ES-I3 (cell line): ENCODE data around the gene HSPA5.
A peak's percentile ranks its signal among the peaks of the same experiment; 100 is the strongest.
"Not testable (repeated sequence)": the region's sequence is repeated elsewhere in the genome, so short reads cannot be mapped to it uniquely, and the experiment has no call there.

Experiments used
- H3K36me3 ChIP-seq: 2 replicates; pipeline ENCODE4 v1.6.1; 2013; ENCODE audit warnings: mild to moderate bottlenecking, low read length, control low read depth, moderate library complexity; ENCODE audit not compliant: insufficient read depth
- H3K4me1 ChIP-seq: 2 replicates; pipeline ENCODE4 v1.6.1; 2013; ENCODE audit warnings: mild to moderate bottlenecking, control low read depth, low read length; ENCODE audit not compliant: insufficient read depth
- H3K9ac ChIP-seq: 2 replicates; pipeline ENCODE4 v1.6.1; 2013; ENCODE audit warnings: low read depth, mild to moderate bottlenecking, low read length, moderate library complexity
- H3K9me3 ChIP-seq: 2 replicates; pipeline ENCODE4 v1.6.1; 2013; ENCODE audit warnings: mild to moderate bottlenecking, low read length, moderate library complexity; ENCODE audit not compliant: control insufficient read depth, insufficient read depth

HSPA5 gene

DNA sequence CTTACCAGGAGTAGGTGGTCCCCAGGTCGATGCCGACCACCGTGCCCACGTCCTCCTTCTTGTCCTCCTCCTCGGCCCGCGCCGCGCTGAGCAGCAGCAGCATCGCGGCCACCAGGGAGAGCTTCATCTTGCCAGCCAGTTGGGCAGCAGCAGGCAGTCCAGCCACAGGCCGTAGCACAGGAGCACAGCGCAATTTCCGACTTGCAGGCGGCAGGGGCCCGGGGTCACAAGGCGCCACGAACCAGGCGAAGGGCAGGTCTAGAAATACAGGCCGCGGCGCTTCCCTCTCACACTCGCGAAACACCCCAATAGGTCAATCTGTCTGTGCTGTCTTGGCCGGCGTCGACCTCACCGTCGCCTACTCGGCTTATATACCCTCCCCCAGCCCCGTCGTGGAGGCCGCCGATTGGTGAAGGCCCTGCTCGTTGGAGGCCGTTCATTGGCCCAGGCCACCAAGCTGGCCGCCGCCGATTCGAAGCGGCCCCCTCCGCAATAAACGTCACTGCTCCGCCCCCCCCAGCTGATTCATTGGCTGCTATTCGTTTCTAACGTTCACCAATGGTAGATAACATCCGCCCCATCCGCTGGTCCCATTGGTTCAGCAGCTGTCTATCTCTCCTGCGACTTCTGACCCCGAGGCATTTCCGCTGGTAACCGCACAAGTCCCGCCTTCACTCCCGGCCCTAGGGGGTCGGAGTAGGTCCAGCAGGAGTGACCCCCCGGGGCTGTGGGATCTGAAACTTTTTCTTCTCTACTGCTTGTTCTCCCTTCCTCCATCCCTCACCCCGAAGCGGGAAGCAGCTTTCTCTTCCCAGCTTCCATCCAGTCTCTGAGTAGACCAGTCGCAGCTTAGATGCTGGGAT, at the start of gene HSPA5:
Gene HSPA5 (minus strand): TSS at position 344 of the 863 bp plus-strand sequence. CDS start 217 bp downstream, at position 127.
- H3K4me1 ChIP-seq = peaks cover 13% of the 10 kb centered on the region

DNA sequence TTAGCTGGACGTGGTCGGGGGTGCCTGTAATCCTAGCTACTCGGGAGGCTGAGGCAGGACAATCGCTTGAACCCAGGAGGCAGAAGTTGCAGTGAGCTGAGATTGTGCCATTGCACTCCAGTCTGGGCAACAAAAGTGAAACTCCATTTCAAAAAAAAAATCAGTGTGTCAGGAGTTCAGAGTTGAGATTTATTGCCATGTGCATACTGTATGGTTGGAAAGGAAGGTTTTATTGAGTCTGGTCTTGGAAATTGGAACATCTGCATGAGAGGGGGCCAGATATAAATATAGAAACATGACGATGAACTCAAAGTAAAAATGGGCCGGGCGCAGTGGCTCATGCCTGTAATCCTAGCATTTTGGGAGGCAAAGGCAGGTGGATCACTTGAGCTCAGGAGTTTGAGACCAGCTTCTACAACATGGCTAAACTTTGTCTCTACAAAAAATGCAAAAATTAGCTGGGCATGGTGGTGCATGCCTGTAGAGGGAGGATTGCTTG, 45.8 kb upstream of the HSPA5 start:
- not testable (repeated sequence) for H3K9ac ChIP-seq, H3K4me1 ChIP-seq, H3K9me3 ChIP-seq, H3K36me3 ChIP-seq

More for the DNA sequence above, at the start of gene HSPA5:
- H3K9me3 ChIP-seq = no peaks in the 10 kb centered on the region
- H3K36me3 ChIP-seq = peaks cover 34% of the 10 kb centered on the region
- H3K9ac ChIP-seq = peak within 1 kb of the TSS; percentile 85

DNA sequence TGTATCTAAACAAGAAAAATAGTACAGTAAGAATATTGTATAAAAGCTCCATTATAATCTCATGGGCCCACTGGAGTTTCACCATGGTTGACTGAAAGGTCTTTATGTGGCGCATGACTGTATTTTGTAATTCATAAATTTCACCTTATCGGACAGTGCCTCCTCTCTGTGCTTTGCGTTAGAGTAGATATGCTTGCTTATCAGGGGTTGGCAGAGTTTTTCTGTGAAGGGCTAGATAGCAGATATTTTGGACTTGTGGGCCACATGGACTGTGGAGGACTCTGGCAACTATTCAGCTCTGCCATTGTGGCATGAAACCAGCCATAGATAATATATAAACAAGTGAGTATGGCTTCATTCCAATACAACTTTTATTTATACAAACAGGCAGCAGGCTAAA, 43.7 kb upstream of the HSPA5 start:
- no peaks in the 10 kb centered on the region for H3K4me1 ChIP-seq
- H3K36me3 ChIP-seq = no peaks in the 10 kb centered on the region
- no peak overlapping the region for H3K9ac ChIP-seq
- no peaks in the 10 kb centered on the region for H3K9me3 ChIP-seq

DNA sequence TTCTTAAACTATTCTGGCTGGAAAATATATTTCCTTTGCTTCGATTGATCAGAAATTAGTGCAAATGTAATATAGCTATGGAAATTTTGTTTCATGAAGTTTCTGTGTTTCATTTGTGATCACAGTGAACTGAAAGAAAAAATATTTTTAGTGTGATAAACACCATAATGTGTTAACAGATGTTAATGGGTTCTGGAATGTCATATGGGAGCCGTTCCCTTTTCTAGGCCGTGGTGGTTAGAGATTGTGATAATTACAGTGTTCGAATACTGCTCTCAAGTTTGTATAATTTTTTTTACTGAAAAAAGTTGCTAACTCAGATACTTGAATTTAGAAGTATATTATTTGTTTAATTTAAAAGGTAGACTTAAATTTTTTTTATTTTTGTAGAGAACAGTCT, 39.8 kb upstream of the HSPA5 start:
- H3K36me3 ChIP-seq = no peaks in the 10 kb centered on the region

DNA sequence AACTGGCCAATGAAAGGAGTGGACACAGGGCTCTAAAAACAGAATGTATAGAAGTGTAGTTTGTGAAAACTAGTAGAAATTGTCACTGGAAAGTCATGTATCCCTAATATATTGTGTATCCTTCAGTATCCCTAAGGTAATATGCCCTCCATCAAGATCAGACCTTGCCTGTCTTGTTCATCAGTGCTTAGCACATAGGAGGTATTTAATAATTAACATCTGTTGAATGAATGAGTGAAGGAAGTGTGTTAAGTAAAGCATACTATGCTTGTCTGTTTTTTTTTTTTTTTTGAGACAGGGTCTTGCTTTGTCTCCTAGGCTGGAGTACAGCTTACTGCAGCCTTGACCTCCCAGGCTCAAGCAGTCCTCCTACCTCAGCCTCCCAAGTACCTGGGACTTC, 36.3 kb upstream of the HSPA5 start:
- peaks cover 5% of the 10 kb centered on the region; the same call in 1 of the 2 replicates for H3K4me1 ChIP-seq
- no peaks in the 10 kb centered on the region for H3K9me3 ChIP-seq
- no peak overlapping the region for H3K9ac ChIP-seq
- no peaks in the 10 kb centered on the region for H3K36me3 ChIP-seq

More for the DNA sequence above, 39.8 kb upstream of the HSPA5 start:
- no peaks in the 10 kb centered on the region for H3K4me1 ChIP-seq
- H3K9me3 ChIP-seq = no peaks in the 10 kb centered on the region
- no peak overlapping the region for H3K9ac ChIP-seq

DNA sequence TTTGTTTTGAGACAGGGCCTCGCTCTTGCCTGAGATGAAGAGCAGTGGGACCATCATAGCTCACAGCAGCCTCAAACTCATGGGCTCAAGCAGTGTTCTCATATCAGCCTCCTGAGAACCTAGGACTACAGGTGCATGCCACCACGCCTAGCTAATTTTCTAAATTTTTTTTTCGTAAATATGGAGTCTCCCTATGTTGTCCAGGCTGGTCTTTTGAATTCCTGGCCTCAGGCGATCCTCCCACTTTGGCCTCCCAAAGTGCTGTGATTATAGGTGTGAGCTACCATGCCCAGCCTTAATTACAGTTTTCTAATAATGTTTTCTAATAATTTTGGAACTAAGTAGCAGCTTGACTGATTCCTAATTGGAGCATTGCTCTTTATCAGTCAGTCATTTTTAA, 35.6 kb upstream of the HSPA5 start:
- no peaks in the 10 kb centered on the region for H3K9me3 ChIP-seq
- H3K36me3 ChIP-seq = no peaks in the 10 kb centered on the region
- H3K4me1 ChIP-seq = peaks cover 6% of the 10 kb centered on the region; the same call in 1 of the 2 replicates
- no peak overlapping the region for H3K9ac ChIP-seq

DNA sequence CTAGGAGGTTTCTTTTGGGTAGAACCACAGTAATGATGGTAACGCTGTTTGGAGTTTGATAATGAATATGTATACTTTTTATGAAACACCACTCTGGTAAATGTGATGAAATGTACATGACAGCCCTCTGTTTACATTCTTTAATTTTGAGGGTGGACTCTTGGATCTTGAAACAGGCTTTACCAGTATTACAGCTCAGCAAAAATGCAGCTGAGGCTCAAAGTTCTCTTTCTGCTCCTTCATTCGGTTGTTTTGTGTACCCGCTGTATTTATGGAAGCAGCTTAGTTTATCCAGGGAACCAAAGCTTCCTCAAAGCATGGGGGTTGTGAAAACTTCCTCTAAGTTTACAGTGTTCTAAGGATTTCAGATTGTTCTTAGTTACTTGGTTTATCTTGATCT, 31.6 kb upstream of the HSPA5 start:
- H3K9me3 ChIP-seq = no peaks in the 10 kb centered on the region
- no peak overlapping the region for H3K9ac ChIP-seq
- peaks cover 10% of the 10 kb centered on the region; the same call in 1 of the 2 replicates for H3K4me1 ChIP-seq
- H3K36me3 ChIP-seq = no peaks in the 10 kb centered on the region

DNA sequence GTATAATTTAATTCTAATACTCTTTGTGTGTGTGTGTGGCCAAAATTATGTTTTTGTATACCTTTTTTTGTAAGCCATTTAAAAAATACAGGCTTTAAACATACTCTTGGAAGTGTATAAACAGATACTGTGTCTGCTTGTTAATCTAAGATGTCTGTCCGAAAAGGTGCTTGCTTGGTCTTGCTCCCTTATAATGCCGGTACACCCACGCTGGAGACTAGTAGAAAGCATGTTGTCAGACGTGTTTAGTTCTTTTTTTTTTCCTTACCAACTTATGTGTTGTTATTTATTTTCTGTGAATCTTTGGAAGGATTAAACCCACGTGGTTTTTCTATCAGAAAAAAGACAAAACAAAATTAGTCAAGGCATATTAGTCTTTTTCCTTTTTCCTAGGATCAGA, 29.9 kb upstream of the HSPA5 start:
- no peak overlapping the region for H3K9ac ChIP-seq
- H3K9me3 ChIP-seq = no peaks in the 10 kb centered on the region
- no peaks in the 10 kb centered on the region for H3K36me3 ChIP-seq
- H3K4me1 ChIP-seq = peaks cover 10% of the 10 kb centered on the region; the same call in 1 of the 2 replicates

DNA sequence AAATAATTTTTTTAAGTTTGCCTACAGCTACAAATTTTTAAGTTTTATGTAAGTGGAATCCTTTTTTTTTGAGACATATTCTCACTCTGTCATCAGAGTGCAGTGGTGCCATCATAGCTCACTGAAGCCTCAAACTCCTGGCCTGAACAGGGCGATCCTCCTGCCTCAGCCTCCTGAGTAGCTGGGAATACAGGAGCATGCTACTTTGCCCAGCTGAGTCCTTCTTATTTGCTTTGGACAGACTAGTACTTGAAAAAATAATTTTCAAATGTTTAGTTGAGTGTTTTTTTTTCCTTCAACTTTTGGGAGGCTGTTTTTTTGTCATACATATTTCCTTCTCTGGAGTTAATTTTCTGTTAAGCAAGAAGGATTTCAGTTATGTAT, 27.9 kb upstream of the HSPA5 start:
- Histone ChIP-seq H3K4me1 (peaks cover 10% of the 10 kb centered on the region; the same call in 1 of the 2 replicates), H3K36me3 (no peaks in the 10 kb centered on the region), H3K9ac (no peak overlapping the region), H3K9me3 (no peaks in the 10 kb centered on the region)

DNA sequence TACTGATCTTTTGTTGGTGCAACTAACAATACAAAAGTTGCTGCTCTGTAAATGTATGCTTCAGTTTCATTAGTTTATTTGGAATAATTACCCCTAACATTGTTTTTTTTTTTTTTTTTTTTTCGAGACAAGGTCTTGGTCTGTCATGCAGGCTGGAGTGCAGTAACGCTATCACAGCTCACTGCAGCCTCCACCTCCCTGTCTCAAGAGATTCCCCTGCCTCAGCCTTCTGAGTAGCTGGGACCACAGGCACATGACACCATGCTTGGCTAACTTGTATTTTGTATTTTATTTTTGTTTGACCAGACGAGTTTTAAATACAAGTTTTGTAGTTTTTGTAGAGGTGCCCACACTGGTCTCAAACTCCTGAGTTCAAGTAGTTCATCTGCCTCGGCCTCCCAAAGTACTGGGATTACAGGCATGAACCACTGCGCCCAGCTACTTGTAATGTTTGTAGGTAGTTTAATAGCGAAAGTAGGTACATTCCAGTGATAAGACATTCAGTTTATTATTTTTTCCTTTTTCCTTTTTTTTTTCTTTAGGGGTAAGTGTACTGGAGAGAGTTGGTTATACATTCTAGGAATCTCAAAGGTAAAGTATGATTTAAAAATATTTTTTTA, 27.4 kb upstream of the HSPA5 start:
- Histone ChIP-seq H3K4me1 (peaks cover 10% of the 10 kb centered on the region; the same call in 1 of the 2 replicates), H3K9me3 (no peaks in the 10 kb centered on the region), H3K9ac (no peak overlapping the region), H3K36me3 (no peaks in the 10 kb centered on the region)

DNA sequence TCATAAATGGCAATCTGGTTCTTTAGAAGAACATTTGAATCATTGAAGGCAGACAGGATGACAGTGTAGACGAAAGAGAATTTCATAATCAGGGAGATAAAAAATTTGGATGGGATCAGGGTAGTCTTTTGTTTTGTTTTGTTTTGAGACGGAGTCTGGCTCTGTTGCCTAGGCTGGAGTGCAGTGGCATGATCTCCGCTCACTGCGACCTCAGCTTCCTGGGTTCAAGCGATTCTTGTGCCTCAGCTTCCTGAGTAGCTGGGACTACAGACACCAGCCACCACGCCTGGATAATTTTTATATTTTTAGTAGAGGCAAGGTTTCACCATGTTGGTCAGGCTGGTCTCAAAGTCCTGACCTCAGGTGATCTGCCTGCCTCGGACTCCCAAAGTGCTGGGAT, 22.9 kb upstream of the HSPA5 start:
- not testable (repeated sequence) for H3K9ac ChIP-seq, H3K36me3 ChIP-seq, H3K9me3 ChIP-seq, H3K4me1 ChIP-seq

DNA sequence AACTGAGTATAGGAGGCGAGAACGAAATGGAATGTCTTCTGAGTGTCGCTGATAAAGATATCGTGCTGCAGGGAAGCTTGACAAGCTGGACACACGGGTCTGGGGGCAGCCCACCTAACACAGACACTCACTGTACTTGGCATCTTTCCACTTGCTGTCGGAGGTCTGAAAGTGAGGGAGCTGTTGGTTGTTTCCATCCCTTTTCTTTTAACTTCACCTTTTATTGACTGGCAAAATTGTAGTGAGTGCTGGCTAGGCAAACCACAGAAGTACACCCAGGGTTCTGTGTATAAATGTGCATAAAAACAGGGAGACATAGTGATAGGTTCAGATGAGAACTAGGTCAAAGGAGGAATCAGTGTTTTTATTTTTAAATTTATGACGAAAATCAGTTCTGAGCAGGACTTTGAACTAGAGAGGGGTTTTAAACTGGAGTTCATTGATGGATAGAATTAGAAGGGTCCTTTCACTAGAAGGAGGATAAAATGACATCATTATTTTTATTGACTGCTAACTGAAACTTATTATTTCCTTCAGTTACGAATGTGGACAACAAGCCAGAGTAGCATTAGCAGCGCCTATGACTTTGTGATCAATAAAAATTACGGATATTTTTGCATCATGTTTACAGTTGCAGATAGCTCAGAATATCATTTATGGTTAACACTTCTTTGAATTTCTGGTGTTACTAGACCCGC, 21.3 kb upstream of the HSPA5 start:
- Histone ChIP-seq H3K9ac (peak overlapping the region; percentile 90), H3K9me3 (no peaks in the 10 kb centered on the region), H3K4me1 (no peaks in the 10 kb centered on the region), H3K36me3 (no peaks in the 10 kb centered on the region)

DNA sequence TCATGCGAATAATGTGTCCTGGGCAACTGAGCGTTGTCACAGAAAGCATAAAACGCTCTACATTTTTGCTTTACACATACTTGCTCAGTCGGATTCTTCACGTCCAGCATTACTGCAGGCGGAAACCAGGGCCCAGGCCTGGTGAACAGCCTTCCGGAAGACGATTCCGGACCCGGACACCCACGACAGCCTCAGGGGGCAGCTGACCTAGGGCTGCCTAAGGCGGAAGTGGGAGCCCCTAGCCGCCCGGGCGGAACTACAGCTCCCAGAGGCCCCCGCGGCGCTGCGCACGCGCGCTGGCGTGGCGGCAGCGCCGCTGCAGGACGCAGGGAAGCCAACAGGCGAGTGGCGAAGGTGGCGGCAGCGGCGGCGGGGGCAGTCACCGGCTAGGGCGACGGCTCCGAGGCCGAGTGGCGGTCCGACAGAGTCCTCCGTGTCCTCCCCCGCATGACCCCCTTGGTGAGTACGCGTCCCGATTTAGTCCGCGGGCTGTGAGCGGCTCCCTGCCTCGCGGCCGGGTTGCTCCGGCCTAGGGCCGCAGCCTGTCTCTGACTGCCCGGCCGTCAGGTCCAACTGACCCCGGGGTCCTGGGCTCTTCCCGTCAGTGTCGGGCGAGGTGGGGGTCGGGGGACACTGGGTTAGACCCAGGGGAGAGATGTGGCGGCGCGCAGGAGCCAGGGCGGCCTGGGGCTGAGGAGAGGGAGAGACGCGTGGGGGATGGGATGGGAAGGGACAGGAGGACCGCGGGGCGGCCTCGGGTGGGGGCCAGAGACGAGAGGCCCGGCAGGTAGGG, 20.6 kb upstream of the HSPA5 start, which contains the start of gene GAPVD1:
Gene GAPVD1 (plus strand): TSS at position 326 of the 793 bp plus-strand sequence. CDS start 37,096 bp downstream, outside the sequence.
- Histone ChIP-seq H3K9ac (peak within 1 kb of the TSS; percentile 90), H3K9me3 (no peaks in the 10 kb centered on the region), H3K36me3 (no peaks in the 10 kb centered on the region), H3K4me1 (no peaks in the 10 kb centered on the region)

DNA sequence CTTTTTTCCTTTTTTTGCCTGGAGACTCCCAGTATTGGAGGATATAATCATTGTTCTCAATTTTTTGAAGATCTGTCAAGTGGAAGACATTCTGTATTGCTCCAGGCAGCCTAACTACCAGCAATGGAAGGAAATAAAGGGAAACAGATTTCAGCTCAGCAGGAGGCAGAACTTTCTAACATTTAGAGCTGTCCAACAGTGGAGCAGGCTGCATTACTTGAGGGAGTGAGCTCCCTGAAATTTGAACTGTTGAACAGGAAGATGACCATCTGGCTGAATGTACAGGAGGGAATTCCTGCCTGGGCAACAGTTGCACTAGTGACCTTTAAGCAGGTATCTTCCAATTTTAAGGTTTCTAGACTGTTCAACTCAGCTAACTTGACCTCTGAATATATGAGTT, 19.4 kb upstream of the HSPA5 start:
- Histone ChIP-seq H3K9me3 (no peaks in the 10 kb centered on the region), H3K4me1 (no peaks in the 10 kb centered on the region), H3K36me3 (no peaks in the 10 kb centered on the region), H3K9ac (no peak overlapping the region)
